Limb (tissue), 2 donors: ENCODE results near the gene AHCY.
"Not testable (repeated sequence)": the region's sequence is repeated elsewhere in the genome, so short reads cannot be mapped to it uniquely, and the experiment has no call there.

Experiments used
- DNase-seq, 2 donors: peaks; one replicate each; pipeline ENCODE4 v3.0.0-alpha.2; 2016; ENCODE audit errors: extremely low spot score in 2 of 2

AHCY gene

DNA sequence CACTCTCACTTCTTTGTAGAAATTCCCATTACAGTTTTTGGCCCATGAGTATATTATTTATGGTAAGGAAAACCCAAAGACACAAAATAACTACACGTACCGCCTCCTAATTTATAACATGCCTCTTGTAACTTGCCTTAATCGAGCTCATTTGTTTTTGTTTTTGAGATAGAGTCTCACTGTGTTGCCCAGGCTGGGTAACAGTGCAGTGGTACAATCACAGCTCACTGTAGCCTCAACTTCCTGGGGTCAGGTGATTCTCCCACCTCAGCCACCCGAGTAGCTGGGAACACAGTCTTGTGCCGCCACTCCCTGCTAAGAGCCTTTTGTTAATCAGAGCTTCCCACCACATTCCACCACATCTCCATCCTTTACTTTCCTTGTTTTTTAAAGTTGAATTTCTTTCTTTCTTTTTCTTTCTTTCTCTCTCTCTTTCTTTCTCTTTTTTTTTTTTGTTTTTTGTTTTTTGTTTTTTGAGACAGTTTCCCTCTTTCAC lies 46.5 kb downstream of the AHCY start:
- DNase-seq = no peak

DNA sequence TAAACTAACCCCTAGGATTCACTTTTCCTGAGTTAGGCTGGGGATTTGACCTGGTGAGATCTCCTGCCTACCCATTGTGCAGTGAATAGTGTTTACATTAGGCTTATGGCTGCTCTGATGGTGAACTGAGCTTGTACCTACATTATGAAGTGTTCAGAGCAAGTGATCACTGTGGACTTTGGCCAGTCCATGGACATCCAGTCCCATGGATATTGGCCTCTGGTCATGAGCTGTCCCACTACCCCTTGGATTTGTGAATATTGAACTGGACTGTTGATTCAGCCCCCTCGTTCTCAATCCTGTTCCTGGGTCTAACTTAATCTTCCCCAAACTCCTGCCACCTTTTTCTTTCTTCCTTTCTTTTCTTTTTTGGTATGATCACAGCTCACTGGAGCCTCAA lies 48.2 kb downstream of the AHCY start:
- DNase-seq = no peak

GRCh38 chr20:34252431-34253086 lies 50.6 kb downstream of the AHCY start:
- DNase-seq = not testable (repeated sequence)

GRCh38 chr20:34251619-34252018 lies 51.5 kb downstream of the AHCY start:
- DNase-seq = no peak

GRCh38 chr20:34250005-34250404 lies 53.1 kb downstream of the AHCY start:
- no peak for DNase-seq

DNA sequence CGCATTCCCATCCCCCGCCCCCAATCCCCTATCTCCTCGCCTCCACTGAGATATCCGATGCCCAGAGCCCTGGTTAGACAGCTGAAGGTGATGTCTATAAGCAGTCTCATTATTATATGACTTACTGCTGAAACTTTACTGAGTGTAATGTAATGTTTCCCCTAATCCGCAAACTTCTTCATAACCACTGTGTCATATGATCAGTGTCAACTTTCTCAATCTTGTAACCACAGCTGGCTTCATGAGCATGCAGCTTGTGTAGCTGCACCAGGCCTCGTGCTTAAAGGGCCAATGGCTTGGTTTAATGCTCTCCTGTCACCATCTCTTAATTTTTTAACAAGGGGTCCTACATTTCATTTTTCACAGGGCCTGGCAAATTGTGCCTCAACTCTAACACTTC lies 53.9 kb downstream of the AHCY start:
- DNase-seq = no peak

DNA sequence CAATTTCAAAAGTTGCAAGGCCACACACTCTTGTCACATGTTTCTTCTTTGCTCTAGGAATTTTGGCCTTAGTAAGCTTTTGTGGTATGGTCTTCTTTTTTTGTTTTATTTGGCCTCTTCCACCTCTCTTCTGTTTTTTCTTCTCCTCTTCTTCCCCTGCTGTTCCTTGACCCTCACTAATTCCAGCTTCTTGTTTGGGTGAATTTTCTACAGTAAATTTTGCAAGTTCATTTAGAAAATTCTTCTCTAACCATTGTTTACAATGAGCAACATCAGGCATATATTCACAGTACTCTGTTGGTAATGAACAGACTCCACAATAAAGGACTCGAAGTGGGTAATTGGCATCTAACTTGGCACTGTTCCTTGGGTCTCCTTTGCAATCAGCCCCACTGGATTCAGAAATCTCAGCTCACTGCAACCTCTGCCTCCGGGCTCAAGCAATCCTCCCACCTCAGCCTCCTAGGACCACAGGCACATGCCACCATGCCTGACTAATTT lies 57.0 kb downstream of the AHCY start:
- no peak for DNase-seq

DNA sequence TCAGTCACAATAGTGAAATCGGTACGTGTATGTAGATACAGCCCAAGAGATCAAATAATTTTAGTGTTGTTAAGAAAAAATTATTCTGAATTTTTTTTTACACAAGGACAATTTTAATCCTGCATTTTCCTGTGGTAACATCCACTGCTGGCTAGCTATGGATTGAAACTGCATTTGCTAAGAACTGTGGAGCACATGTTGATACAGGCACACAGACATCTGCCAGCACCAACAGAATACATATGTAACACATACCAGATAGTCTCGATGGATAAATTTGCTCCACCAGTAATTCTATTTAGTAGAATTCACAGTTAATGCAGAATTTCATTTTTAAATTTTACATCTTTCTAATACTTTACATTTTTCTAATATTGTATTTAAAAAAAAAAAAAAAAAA lies 59.8 kb downstream of the AHCY start:
- no peak for DNase-seq

DNA sequence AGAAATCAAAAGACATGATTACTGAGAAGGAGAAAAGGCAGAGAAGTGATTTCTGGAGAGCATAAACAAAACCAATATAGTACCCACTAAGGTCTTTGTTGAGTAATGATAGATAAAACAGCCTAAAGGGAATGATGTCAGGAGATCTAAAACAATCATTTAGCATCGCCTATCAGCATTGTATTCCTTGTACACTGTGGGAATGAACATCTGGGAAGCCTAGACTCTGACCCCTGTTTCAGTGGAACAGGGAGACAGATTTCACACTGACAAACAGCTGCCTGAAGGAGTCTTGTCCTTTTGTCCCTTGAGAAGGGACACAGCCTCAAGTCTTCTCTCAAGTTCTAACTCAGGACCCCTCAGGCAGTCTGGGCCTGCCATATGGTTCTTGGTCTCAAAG lies 60.3 kb downstream of the AHCY start:
- DNase-seq = no peak

DNA sequence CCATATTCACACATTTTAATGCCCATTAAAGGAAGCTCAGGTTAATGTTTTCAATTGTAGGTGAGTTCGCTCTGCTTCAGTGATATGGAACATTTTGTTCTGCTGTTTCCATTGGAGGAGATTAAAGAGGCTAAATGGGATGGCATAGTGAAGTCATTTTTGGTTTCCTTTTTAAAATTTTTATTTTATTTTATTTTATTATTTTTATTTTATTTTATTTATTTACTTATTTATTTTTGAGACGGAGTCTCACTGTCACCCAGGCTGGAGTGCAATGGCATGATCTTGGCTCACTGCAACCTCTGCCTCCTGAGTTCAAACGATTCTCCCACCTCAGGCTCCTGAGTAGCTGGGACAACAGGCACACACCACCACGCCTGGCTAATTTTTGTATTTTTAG lies 61.1 kb downstream of the AHCY start:
- not testable (repeated sequence) for DNase-seq

GRCh38 chr20:34240693-34241615 lies 62.2 kb downstream of the AHCY start, which contains the start of gene ASIP:
Gene ASIP, plus strand, starts transcription at chr20:34241423. Its CDS starts 18,952 bp downstream, at chr20:34260375.
- no peak for DNase-seq

DNA sequence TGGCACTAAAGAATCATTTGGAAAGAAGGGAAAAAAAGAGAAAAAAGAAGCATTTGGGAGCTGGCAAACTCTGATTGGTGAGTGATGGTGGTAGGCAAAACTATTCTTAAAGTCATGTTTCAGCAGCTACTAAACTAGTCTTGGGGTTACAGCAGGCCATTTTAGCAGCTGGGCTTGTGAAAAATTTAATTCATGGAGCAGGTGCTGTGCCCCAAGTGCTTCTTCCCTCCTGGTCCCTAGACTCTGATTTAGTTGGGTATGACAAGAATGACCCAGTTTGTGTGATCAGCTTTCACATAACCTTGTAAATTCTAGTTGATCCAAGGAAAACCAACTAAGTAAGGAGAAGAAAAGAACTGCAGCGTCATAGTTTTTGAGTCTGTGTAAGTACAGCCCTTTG lies 63.0 kb downstream of the AHCY start:
- no peak for DNase-seq

DNA sequence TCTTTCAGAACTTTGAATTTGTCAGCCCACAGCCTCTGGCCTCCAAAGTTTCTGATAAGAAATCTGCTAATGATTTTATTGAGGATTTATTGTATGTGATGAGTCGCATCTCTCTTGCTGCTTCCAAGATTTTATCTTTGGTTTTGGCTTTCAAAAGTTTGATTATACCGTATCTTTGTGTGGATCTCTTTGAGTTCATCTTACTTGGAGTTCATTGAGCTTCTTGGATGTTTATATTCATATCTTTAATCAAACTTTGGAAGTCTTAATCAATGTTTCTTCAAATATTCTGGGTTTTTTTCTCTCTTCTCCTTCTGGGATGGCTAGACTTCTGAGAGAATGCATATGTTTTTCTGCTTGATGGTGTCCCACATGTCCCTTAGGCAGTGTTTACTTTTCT lies 65.2 kb downstream of the AHCY start:
- no peak for DNase-seq

DNA sequence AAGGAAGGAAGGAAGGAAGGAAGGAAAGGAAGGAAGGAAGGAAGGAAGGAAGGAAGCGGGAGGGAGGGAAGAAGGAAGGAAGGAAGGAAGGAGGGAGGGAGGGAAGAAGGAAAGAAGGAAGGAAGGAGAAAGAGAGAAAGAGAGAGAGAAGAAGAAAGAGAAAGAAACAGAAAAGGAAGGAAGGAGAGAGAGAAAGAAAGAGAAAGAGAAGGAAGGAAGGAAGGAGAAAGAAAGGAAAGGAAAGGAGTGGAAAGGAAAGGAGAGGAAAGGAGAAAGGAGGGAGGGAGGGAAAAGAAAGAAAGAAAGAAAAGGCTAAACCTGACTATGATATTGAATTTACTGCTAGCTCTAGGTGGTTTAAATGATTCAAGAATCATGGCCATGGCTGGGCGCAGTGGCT lies 67.3 kb downstream of the AHCY start:
- DNase-seq = no peak

GRCh38 chr20:34233687-34234086 lies 69.5 kb downstream of the AHCY start:
- DNase-seq = no peak

DNA sequence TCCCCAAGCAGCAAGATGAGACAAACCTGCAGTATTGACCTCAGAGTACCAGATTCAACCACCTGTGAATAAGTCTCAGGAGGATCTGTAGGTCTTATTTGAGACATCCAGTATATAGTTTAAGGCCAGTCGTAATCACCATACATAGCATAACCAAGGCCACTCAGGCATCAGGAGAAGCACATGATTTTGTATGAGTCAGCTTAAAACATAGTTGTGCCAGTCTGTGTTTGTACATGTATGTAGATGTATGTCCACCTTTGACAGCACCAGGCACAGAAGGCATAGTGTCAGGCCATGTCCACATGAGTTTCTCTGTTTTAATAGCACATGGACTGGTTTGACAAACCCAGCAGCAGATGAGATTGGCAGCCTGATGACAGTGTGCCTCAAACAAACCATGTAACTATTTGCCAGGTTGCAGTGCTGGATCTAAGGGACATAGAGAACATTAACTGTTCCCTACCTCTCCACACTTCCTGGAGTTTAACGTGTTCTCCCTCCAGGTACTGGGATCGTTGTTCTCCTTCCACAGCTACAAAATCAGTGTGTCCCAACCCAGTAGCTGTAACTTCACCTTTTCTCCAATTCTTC lies 70.6 kb downstream of the AHCY start:
- no peak for DNase-seq

- DNase-seq = no peak
Measured at GRCh38 chr20:34231634-34232033, 71.5 kb downstream of the AHCY start.
